ENCODE data around the gene ADPRS. TPM values are rescaled to one million over a fixed set of nuclear protein-coding genes. Genes with fewer than 3 reads are reported as not detected.

ADPRS gene
- total and polyA plus RNA-seq, 2 donors (not counting 1 experiment from before 2014, with no cell fraction given): 25.3 to 30.9 TPM

DNA sequence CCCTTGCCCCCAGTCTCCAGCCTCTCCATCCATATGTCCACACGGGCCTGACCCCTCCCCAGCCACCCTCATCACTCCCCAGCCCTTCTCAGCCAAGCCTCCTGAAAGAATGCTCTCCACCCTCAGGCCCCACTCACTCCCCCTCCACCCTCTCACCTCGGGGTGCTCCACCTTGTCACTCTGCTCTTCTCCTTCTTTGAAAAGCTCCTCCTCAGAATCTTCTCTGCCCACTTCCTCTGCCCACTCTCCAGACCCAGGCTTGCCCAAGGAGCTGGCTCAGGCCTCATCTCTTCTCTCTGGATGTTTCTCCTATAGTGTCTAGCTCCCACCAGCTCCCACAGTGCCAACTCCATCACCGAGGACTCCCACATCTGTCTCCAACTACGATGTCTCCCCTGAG, 22.5 kb downstream of the ADPRS start:
- Histone ChIP-seq H3K4me2 (ENCODE audit: extremely low read depth, insufficient read depth, low read length) (no peak overlapping the region), H3K79me2 (ENCODE audit: control insufficient read depth, insufficient read depth, low read length) (no peaks in the 10 kb centered on the region), H3K27ac (ENCODE audit: insufficient read depth, low read length) (no peak overlapping the region), H3K9ac (ENCODE audit: insufficient read depth, low read length) (no peak overlapping the region), H3K4me3 (replicated peaks in 1 of 4; ENCODE audit: control extremely low read depth in 1 of 4, insufficient read depth in 1 of 4, low read depth in 3 of 4, low read length in 4 of 4) (no peak overlapping the region), H3K27me3 (ENCODE audit: control insufficient read depth, insufficient read depth, low read length) (no peaks in the 10 kb centered on the region), H2AFZ (ENCODE audit: low read length) (no peak overlapping the region), H3K4me1 (ENCODE audit: control insufficient read depth, extremely low read depth, insufficient read depth, low read length) (peaks cover 9% of the 10 kb centered on the region), H3K9me3 (ENCODE audit: control insufficient read depth, insufficient read depth, low read depth, low read length) (no peaks in the 10 kb centered on the region), H3K36me3 (ENCODE audit: control insufficient read depth, insufficient read depth, low read length) (no peaks in the 10 kb centered on the region), H4K20me1 (ENCODE audit: control insufficient read depth, extremely low read depth, insufficient read depth, low read length) (no peaks in the 10 kb centered on the region)
- TF ChIP-seq EZH2 (IDR thresholded peaks at IDR 0.05; ENCODE audit: low read length, missing control alignments): no peak
- TF ChIP-seq, protein P1, sequence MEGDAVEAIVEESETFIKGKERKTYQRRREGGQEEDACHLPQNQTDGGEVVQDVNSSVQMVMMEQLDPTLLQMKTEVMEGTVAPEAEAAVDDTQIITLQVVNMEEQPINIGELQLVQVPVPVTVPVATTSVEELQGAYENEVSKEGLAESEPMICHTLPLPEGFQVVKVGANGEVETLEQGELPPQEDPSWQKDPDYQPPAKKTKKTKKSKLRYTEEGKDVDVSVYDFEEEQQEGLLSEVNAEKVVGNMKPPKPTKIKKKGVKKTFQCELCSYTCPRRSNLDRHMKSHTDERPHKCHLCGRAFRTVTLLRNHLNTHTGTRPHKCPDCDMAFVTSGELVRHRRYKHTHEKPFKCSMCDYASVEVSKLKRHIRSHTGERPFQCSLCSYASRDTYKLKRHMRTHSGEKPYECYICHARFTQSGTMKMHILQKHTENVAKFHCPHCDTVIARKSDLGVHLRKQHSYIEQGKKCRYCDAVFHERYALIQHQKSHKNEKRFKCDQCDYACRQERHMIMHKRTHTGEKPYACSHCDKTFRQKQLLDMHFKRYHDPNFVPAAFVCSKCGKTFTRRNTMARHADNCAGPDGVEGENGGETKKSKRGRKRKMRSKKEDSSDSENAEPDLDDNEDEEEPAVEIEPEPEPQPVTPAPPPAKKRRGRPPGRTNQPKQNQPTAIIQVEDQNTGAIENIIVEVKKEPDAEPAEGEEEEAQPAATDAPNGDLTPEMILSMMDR (conservative IDR thresholded peaks at IDR 0.05 in 1 of 2, IDR thresholded peaks at IDR 0.05 in 1 of 2; ENCODE audit: low read depth in 1 of 2, low read length in 2 of 2): no peak
- DNase-seq (ENCODE audit: low read depth in 2 of 2): no peak

GRCh38 chr1:36112823-36113222, 24.1 kb downstream of the ADPRS start:
- Histone ChIP-seq H3K9me3 (ENCODE audit: control insufficient read depth, insufficient read depth, low read depth, low read length) (no peaks in the 10 kb centered on the region), H3K4me3 (replicated peaks in 1 of 4; ENCODE audit: control extremely low read depth in 1 of 4, insufficient read depth in 1 of 4, low read depth in 3 of 4, low read length in 4 of 4) (no peak overlapping the region), H3K9ac (ENCODE audit: insufficient read depth, low read length) (no peak overlapping the region), H3K36me3 (ENCODE audit: control insufficient read depth, insufficient read depth, low read length) (no peaks in the 10 kb centered on the region), H3K27ac (ENCODE audit: insufficient read depth, low read length) (no peak overlapping the region), H4K20me1 (ENCODE audit: control insufficient read depth, extremely low read depth, insufficient read depth, low read length) (no peaks in the 10 kb centered on the region), H2AFZ (ENCODE audit: low read length) (no peak overlapping the region), H3K4me2 (ENCODE audit: extremely low read depth, insufficient read depth, low read length) (no peak overlapping the region), H3K4me1 (ENCODE audit: control insufficient read depth, extremely low read depth, insufficient read depth, low read length) (peaks cover 11% of the 10 kb centered on the region), H3K79me2 (ENCODE audit: control insufficient read depth, insufficient read depth, low read length) (no peaks in the 10 kb centered on the region), H3K27me3 (ENCODE audit: control insufficient read depth, insufficient read depth, low read length) (no peaks in the 10 kb centered on the region)
- no peak for DNase-seq (ENCODE audit: low read depth in 2 of 2)
- TF ChIP-seq EZH2 (IDR thresholded peaks at IDR 0.05; ENCODE audit: low read length, missing control alignments): no peak
- TF ChIP-seq, protein P1 (conservative IDR thresholded peaks at IDR 0.05 in 1 of 2, IDR thresholded peaks at IDR 0.05 in 1 of 2; ENCODE audit: low read depth in 1 of 2, low read length in 2 of 2): no peak

- no peaks in the 10 kb centered on the region for H4K20me1 ChIP-seq (ENCODE audit: control insufficient read depth, extremely low read depth, insufficient read depth, low read length)
- peaks cover 8% of the 10 kb centered on the region for H3K4me1 ChIP-seq (ENCODE audit: control insufficient read depth, extremely low read depth, insufficient read depth, low read length)
- H3K27ac ChIP-seq (ENCODE audit: insufficient read depth, low read length): no peak overlapping the region
- no peak for TF ChIP-seq EZH2 (IDR thresholded peaks at IDR 0.05; ENCODE audit: low read length, missing control alignments)
- TF ChIP-seq, protein P1 (conservative IDR thresholded peaks at IDR 0.05 in 1 of 2, IDR thresholded peaks at IDR 0.05 in 1 of 2; ENCODE audit: low read depth in 1 of 2, low read length in 2 of 2): no peak
- H3K36me3 ChIP-seq (ENCODE audit: control insufficient read depth, insufficient read depth, low read length): no peaks in the 10 kb centered on the region
- H3K9ac ChIP-seq (ENCODE audit: insufficient read depth, low read length): no peak overlapping the region
- H3K4me2 ChIP-seq (ENCODE audit: extremely low read depth, insufficient read depth, low read length): no peak overlapping the region
- H3K27me3 ChIP-seq (ENCODE audit: control insufficient read depth, insufficient read depth, low read length): no peaks in the 10 kb centered on the region
- no peak overlapping the region for H3K4me3 ChIP-seq (replicated peaks in 1 of 4; ENCODE audit: control extremely low read depth in 1 of 4, insufficient read depth in 1 of 4, low read depth in 3 of 4, low read length in 4 of 4)
- no peaks in the 10 kb centered on the region for H3K9me3 ChIP-seq (ENCODE audit: control insufficient read depth, insufficient read depth, low read depth, low read length)
- no peaks in the 10 kb centered on the region for H3K79me2 ChIP-seq (ENCODE audit: control insufficient read depth, insufficient read depth, low read length)
- no peak for DNase-seq (ENCODE audit: low read depth in 2 of 2)
- no peak overlapping the region for H2AFZ ChIP-seq (ENCODE audit: low read length)
Observed at GRCh38 chr1:36114371-36114770, 25.7 kb downstream of the ADPRS start.
